Stimulated activated CD8-positive, alpha-beta memory T cell treated with anti-CD3 and anti-CD28 coated beads, Interleukin-4, amount 100 ng/mL, for 4 hours (primary cell): ENCODE results near the gene TGFB2.

Experiments
- DNase-seq, 2 donors: peaks; one replicate each; pipeline ENCODE4 v3.0.0-alpha.2; 2020; ENCODE audit warnings: low read depth in 2 of 2, low spot score in 1 of 2

TGFB2 gene

DNA sequence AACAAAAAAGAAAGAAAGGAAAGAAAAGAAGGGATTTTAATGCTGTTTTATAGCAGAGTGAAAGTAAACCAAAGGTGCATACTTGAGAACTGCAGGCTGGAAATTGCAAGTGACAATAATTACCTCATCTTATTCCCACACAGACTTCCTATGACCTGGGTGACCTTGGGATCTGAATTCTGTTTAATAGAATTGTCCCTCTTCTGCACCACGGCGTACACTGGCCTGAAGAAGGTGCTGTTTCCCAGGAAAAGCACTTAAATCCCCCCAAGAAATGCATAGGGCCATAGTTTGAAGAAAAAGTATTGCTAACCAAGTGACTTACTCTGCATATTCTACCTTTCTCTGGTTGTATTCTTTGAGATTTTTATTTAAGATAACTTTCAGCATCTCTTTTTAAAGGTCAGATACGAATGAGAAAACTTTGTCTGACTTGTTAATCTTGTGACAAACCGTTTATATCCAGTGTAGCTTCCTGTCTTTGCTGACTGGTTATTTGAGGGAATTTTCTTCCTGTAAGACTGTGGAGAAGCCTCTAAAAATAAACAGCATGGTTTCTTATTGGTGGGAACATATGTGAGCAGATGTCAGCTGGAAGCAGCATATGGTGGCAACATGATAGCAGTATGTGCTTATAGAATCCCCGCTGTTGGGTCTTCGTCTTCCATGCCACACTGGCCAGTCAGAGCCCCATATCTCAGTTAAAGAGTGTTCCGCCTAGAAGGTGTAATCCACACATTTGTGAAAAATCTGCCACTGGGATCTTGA is 16.3 kb downstream of the TGFB2 start:
- no peak for DNase-seq

DNA sequence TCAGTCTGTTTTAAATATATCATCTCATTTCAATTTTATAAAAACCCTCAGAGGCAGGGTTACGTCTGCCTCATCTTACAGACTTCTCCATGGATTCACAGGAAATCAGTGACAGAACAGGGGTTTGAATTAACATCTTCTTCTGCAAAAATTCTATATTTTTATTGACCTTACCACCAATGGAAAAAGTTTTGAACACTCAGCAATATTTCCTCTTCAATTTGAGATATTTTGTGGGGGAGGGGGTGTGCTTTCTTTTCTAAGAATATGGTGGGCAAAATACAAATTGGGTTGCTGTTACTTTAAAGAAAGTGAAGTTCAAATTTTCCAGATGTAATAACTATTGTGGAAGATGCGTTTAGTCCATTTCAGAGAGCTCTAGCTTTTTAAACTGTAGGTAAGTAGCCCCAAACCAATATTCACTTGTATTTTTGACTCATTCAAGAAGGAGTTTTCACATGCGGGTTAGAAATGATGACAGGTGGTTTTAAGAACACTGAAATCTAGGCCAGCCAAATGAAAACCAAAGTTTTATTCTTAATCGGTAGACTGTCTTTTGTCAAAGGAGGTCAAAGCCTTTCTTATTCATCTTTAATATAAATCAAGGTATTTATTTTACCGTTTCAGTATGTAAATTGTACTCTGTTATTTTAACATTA is 17.4 kb downstream of the TGFB2 start:
- no peak for DNase-seq

DNA sequence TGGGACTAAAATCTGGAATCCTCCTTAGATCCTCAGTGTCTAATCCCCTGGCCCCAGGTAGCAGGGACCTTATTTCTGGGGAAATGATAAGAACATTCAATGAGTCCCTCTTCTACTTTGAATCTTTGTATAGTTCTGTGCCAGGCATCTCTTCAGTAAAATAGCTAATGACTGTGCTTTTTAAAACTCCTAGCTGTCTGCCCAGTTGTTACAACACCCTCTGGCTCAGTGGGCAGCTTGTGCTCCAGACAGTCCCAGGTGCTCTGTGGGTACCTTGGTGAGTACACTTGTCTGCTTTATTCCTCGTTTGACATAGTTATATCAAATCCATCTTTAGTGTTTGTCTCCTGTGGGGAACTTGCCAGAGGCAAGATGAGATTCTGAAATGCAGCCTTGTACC is 18.0 kb downstream of the TGFB2 start:
- DNase-seq = no peak

DNA sequence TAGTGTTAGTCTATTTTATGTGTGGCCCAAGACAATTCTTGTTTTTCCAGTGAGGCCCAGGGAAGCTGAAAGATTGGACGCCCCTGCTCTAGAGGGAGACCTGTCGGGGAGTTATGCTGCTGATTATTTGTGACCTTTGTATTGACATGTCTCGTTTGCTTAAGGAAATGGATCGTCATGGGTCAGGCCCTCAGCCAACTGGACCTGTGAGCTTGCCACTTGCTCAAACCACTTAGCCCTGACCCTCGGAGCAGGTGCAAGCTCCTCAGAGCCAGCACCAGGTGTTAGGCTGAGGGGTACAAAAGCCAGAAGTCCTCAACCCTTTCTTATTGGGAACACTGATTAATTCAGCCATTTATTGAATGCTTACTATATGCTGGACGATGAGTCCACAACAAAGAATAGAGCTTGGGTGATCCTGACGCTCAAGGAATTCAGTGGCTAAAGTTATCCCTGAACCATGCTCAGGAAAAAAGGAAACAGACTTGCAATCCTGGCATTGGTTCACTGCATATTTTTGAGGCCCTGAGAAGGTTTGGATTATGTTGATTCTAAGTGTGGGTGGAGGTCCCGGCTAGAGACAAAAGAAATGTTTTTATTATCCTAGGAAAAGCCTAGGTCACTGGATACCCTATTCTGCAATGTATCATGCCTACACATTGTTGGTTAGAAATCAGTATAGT is 19.0 kb downstream of the TGFB2 start:
- DNase-seq = no peak

DNA sequence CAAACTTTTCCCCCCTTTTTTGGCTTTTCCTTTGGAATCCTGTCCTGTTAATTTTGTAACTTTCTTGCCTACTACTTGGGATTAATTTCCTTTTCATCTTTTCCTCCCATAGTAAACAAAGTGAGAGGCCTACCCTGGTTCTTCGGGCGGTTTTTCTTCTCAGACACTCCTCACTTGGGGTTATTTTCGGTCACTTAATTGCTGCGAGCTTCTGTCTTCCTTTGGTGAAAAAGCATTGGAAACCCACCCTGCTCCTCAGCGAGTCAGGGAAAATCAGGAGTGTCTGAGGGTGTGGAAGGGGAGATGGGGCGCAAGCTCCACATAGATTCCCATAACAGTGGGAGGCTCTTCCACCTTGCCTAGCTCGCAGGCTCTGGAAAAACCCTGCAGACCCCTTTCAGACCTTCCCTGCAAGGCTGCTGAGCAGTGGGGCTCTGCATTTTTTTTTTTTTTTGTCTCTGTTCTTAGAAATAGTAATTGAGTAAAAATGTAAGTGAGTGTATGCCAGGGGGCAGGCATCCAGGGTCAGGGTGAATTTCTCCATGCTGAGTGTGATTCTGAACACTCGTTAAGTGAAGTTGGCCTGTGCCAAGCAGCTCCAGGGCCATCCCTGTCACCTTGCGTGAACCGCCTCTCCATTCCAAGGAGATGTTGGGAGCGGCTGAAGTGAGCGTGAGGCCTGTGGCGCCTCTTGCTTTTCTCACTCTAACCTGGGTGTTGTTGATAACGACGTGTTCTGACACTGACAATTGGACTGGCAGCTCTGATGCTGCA is 20.3 kb downstream of the TGFB2 start:
- DNase-seq = no peak

DNA sequence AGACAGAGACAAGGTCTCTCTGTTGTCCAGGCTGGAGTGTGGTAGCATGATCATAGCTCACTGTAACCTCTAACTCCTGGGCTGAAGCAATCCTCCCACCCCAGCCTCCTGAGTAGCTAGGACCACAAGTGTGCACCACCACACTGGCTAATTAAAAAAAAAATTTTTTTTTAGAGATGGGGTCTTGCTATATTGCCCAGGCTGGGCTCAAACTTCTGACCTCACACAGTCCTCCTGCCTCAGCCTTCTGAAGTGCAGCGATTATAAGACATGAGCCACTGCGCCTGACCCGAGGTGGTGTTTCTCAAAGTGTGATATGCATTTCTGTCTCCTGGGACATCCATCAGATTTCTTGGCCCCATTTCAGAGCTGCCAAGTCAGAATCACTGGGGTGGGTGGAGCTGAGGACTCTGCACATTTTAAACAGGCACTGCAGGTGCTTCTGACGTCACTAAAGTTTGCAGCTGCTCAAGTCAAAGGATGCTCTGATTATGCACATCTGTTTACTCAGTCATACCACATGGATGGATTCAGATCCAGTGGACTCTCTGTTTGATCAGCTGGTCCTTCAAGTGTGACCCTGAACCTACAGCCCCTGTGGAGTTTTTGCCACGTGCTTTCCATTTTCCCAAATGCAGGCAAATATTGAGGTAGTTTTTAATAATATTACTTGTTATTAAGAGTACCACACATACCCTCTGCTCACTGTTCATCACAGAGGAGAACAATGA is 21.4 kb downstream of the TGFB2 start:
- DNase-seq = no peak

DNA sequence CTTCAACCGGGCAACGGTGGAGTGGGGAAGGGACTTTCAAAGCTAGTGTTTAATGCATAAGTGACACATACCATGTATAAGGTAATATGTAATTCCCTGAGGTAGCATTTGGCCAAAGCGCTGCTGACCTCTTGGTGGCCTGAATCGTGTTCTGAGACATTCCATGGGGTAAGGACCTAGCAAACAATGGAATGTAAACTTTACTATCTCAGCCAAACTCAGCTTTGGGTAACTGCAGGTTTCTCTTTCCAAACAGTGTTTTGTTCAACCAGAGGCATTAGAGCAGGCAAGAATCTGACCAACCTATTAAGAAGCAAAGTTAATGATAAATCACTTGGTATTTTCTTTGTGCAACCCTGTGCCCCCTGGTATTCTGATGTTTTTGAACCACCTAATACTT is 22.0 kb downstream of the TGFB2 start:
- DNase-seq = no peak

DNA sequence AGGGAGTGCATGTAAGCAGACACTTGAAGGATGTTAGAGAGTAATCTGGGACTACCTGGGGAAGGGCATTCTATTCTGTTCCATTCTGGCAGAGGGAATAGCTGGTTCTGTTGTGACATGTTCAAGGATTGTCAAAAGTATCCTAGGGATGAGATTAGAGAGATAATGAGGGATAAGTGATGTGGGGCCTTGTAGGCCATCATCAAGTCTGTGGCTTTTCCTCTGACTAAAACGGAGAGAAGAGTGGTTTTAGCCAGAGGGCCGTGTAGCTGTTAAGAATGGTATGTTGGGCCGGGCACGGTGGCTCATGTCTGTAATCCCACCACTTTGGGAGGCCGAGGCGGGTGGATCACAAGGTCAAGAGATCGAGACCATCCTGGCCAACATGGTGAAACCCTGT is 23.6 kb downstream of the TGFB2 start:
- no peak for DNase-seq

DNA sequence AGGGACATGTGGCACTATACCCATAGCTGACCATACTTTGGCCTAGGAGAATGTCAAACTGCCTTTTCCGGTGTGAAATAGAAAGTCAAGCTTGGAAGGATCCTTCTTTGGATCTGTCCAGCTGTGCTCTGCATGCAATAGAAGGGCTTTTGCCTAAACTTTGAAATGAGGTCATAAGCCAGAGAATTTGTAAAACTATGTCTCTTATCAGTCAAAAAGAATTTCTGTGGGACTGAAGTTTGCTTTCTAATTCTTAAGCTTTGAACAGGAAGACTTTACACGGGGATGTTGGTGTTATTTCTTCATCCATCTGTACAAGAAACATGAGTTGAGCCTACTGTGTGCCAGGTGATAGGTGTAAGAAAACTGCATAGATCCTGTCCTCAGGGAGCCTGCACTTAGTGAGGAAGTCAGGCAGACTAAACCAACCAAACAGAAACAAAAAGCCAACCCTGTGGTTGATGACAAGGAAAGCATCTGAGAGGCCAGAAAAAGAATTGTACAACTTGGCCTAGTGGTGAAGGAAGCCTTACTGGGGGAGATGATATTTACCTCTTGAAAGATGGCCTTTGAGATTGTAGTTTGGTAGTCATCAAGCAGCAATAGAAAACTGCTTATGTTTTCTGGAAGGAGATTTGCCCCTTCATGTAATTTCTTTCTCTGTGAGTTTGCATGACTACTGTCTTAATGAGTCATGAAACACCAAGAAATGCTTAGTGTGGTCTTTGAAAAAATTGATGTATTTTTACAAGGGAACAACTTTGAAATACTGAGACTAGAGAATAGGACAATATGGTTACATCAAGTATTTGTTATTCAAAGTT is 24.8 kb downstream of the TGFB2 start:
- no peak for DNase-seq

DNA sequence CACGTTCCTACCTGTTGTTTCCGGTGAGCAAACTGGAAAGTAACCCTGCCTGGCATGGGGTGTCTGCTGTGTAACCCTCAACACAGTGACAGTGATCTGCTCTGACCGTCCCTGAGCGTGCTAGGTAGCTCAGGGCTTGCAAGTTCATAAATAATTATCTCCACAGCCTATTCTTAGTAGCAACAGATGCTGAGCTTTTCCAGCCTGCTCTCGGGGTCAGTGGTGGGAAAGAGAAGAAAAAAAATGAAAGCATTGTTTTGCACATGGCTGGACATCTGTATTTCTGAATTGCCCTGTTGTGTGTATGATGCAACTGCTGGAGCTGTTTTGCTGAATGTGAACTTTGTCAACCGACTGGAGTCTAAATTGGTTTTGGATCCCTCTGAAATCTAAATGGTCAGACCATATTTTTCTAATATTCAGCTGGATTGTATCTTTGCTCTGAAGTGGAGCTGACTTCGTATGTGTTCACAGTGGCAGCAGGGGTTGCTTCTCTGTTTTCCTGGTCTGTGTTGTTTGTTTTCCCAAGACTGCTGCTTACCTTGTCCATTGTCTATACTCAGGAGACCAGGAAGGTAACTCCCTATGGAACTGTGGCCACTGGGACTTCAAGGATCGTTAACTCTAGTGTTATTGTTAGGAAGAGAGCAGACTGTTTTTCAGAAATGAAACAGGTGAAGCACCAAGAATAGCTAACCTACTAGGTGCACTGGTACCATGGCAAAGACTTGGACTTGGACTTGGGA is 27.0 kb downstream of the TGFB2 start:
- DNase-seq = no peak

DNA sequence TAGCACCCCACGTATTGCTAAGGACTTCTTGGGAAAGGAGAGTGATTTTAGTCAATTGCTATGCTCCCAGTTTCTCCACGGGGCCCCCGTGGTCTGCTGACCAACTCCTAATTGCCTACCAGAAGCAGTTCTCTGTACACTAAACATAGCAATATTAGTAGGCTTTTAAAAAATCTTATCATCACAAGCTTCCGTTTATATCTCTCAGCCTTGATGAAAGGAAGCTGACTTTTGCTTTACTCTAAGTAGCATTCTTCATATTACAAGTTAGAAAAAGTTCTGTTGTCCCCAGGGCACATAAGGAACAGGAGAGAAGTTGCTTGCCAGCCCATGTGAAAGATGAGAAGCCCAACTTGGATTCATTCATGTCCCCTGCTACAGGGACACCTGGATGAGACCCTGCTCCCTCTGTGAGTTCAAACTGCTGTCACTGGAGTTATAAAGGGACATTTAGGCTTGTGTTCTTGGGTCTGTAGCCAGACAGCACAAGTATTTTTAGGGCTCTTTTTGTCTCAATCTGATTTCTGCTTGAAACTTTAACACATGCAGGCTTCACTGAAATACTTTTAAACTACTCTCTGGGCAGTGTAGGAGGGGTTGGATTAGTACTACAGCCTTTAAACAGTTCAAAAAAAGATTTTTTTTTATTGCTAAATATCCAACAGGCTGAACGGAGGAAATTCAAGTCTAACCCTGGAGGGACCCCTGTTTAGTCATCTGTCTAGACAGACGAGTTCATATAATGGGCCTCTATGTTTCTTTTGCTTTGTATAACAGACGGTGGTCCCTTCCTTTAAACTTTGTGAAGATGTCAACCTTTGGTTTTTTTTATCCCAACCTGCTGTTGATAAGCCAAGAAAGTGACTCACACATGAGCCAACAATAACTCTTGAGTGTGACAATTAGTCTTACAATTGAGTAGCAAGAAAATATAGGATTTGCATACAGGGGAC is 29.5 kb downstream of the TGFB2 start:
- no peak for DNase-seq

DNA sequence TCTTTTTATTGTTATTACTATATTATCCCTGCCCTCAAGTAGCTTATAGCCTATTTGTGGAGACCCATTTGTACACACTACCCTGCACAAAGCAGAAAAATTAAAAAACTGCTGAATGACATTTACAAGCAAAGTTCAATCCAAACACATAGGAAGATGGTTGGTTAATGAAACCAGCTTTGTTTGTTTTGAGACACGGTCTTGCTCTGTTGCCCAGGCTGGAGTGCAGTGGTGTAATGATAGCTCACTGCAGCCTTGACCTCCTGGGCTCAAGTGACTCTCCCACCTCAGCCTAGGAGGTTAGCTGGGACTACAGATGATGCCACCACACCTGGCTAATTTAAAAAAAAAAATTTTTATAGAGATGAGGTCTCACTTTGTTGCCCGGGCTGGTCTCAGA is 31.6 kb downstream of the TGFB2 start:
- DNase-seq = no peak

DNA sequence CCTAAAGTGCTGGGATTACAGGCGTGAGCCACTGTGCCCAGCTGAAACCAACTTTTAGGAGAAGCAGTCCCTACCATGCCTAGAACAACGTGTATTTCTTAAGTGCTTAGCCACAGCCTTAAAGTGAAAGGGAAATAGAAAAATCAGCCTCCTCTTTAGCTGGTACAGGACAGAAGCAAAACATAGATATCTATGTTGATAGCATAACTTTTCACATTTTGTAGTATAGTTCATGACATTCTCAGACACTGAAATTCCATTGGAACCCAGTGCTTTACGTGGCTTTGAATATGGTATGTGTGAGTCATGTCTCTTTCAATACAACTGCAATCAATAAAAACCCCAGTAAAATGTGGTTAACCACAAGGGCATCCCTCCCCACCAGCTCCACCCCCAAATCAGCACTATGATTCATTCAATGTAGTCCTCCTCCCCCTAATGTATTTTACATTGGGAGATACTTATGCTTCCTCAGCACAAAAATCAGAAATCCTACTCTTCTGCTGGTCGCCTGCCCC is 32.1 kb downstream of the TGFB2 start:
- DNase-seq = peak; percentile 11 to 49

DNA sequence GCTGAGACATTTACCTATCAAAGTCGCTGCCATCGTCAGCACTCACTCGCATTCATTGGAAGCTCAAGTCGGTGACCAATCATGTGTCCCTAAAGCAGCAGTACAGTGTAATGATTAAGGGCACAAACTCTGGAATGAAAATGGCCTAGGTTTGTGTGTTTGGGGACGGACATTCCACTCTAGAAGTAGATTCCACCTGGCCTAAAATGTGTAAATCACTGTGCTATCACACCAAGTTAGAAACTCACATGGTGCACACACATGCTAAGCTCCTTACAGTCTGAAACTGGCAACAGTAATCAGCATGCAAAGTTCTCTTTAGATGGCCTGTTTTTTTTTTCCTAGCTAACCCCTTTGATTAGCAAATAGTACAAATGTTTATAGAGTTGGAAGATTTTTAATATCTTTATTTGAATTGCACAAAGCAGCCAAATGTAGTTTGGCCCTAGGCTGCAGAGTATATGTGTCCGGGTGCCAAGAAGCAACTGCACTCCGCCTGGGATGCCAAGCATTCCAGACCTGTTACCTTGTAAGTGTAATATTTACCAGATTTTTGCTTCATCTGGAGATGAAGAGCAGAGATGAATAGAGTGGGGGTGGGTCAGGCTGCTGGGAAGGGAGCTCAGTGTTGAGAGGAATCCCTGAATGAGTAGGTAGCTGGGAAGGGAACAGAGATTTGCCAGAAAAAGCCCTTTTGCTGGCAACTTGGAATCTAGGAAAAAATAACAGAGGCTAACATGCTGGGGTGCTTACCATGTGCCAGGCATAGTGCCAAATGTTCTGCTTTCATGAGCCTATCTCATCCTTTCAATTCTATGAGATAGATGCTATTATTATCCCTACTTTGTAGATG is 35.2 kb downstream of the TGFB2 start:
- DNase-seq = no peak

DNA sequence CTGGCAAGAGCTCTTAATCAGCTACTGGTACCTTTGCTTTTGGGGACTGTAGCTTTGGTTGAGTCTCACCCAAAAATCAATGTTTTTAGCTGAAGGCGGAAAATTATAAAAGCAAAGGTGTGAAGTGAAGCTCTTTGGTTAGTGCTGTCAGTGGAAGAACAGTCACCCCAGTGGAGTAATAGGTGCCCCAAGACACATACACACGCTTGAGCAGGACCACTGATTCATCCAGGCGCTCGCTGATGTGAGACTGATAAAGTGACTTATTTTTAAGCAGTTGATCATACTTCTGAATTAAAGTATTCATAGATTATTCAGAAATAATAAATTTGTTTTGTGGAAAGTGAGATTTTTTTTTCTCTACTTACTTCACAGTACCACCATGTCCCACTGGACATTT is 37.1 kb downstream of the TGFB2 start:
- no peak for DNase-seq

DNA sequence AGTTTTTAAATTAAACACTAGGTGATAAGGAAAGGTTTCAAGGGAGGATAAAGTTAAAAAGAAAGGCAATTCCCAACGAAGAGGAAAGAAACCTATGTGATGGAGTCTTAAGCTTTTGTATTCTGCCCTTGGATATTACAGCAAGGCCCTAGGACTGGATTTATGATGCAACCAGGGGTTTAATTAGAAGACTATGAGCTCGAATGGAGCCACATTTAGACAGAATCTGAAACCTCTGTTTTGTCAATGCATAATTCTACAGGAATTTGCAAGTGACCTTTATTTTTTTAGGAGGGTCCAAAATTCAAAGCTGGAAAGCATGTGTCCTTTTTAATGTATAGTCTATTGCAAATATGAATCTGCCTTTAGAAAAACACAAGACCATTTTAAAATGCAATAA is 37.9 kb downstream of the TGFB2 start:
- no peak for DNase-seq

DNA sequence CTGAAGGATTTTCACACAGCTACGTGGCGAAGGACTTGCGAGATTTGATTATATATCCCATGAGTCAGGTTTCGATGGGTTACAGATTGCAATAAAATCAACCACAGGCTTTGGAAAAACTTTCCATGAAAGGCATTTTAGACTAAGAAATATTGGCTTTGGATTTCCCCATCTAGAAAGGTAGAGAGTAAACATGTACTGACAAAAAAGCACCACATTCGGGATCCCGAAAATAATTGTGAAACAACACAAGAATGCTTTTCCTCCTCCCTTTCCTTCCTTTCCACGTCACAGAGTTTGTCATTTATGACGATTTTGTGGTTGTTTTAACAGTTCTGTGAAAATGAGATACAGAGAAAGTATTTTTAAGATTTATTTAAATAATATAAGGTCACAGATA is 38.5 kb downstream of the TGFB2 start:
- no peak for DNase-seq
